Stimulated activated CD4-positive, alpha-beta T cell treated with anti-CD3 and anti-CD28 coated beads, Interleukin-4, amount 100 ng/mL, for 4 hours (primary cell): Measurements from ENCODE around the gene CALM1.
"Not testable (repeated sequence)": the region's sequence is repeated elsewhere in the genome, so short reads cannot be mapped to it uniquely, and the experiment has no call there.

ENCODE experiments used
- DNase-seq, 2 experiments: peaks; one replicate each; pipeline ENCODE4 v3.0.0-alpha.2; 2020

Gene CALM1

GRCh38 chr14:90383731-90384542 is 12.9 kb upstream of the CALM1 start:
- DNase-seq = peak; percentile 37 to 49

GRCh38 chr14:90384543-90384911 is 12.3 kb upstream of the CALM1 start:
- no peak for DNase-seq

GRCh38 chr14:90386321-90386720 is 10.5 kb upstream of the CALM1 start:
- DNase-seq = no peak

GRCh38 chr14:90387206-90387760 is 9.5 kb upstream of the CALM1 start:
- DNase-seq = no peak

GRCh38 chr14:90388437-90388836 is 8.4 kb upstream of the CALM1 start:
- DNase-seq = no peak

- peak in 1 of 2 experiments; percentile 5 for DNase-seq
Observed at GRCh38 chr14:90388982-90389381, 7.8 kb upstream of the CALM1 start.

- no peak for DNase-seq
Observed at GRCh38 chr14:90393966-90394365, 2.9 kb upstream of the CALM1 start.

- not testable (repeated sequence) for DNase-seq
Observed at GRCh38 chr14:90394782-90395181, 2.0 kb upstream of the CALM1 start.

- DNase-seq = peak; percentile 55 to 56
Observed at GRCh38 chr14:90397425-90398314, 841 bp downstream of the CALM1 start.

GRCh38 chr14:90398315-90398839 is 1.5 kb downstream of the CALM1 start:
- DNase-seq = peak; percentile 36 to 55

- no peak for DNase-seq
Observed at GRCh38 chr14:90398841-90399540, 2.2 kb downstream of the CALM1 start.

GRCh38 chr14:90399541-90400444 is 3.0 kb downstream of the CALM1 start:
- peak; percentile 75 to 84 for DNase-seq

GRCh38 chr14:90400904-90401561 is 4.2 kb downstream of the CALM1 start:
- DNase-seq = no peak

- no peak for DNase-seq
Observed at GRCh38 chr14:90402016-90402415, 5.2 kb downstream of the CALM1 start.

GRCh38 chr14:90403065-90403464 is 6.2 kb downstream of the CALM1 start:
- DNase-seq = no peak

- DNase-seq = no peak
Observed at GRCh38 chr14:90405101-90405500, 8.3 kb downstream of the CALM1 start.

- DNase-seq = no peak
Observed at GRCh38 chr14:90405755-90406154, 8.9 kb downstream of the CALM1 start.

GRCh38 chr14:90406384-90406798 is 9.6 kb downstream of the CALM1 start:
- no peak for DNase-seq

- DNase-seq = no peak
Observed at GRCh38 chr14:90407230-90407629, 10.4 kb downstream of the CALM1 start.

- no peak for DNase-seq
Observed at GRCh38 chr14:90408713-90409112, 11.9 kb downstream of the CALM1 start.

GRCh38 chr14:90409209-90409730 is 12.4 kb downstream of the CALM1 start:
- DNase-seq = no peak
